Activated T-helper 17 cell treated with anti-CD3 and anti-CD28 coated beads, Interleukin-2, amount 50 U/mL, for 72 hours (primary cell): ENCODE results near the gene SF3B3. TPM values are rescaled to one million over a fixed set of nuclear protein-coding genes. Genes with fewer than 3 reads are reported as not detected.
"Not testable (repeated sequence)": the region's sequence is repeated elsewhere in the genome, so short reads cannot be mapped to it uniquely, and the experiment has no call there.

Experiments
- ATAC-seq: fragments of 150-1000 bp; cut with Tn5 transposase; replicated peaks from 2 replicates; pipeline ENCODE4 v1.10.0; 2021; ENCODE audit warnings: mild to moderate bottlenecking, moderate library complexity
- H3K27ac Mint-ChIP-seq: one replicate; pipeline ENCODE4 v1.8.0; 2022; ENCODE audit warnings: mixed read lengths
- H3K27me3 Mint-ChIP-seq: one replicate; pipeline ENCODE4 v1.8.0; 2022; ENCODE audit warnings: mixed read lengths
- H3K36me3 Mint-ChIP-seq: one replicate; pipeline ENCODE4 v1.8.0; 2022; ENCODE audit warnings: low read depth, mild to moderate bottlenecking, mixed read lengths
- H3K4me1 Mint-ChIP-seq: one replicate; pipeline ENCODE4 v1.8.0; 2022; ENCODE audit warnings: mixed read lengths
- H3K4me3 Mint-ChIP-seq: one replicate; pipeline ENCODE4 v1.8.0; 2022; ENCODE audit warnings: mild to moderate bottlenecking, mixed read lengths
- H3K9me3 Mint-ChIP-seq: one replicate; pipeline ENCODE4 v1.8.0; 2022; ENCODE audit warnings: mixed read lengths
- total RNA-seq, 2 donors: library from RNA; stranded (reverse); gene quantifications; one replicate each; pipeline ENCODE4 v1.2.3, GENCODE V29; 2022

The SF3B3 gene
- total RNA-seq, 2 donors from 2014 or later: 343 to 576 TPM

DNA sequence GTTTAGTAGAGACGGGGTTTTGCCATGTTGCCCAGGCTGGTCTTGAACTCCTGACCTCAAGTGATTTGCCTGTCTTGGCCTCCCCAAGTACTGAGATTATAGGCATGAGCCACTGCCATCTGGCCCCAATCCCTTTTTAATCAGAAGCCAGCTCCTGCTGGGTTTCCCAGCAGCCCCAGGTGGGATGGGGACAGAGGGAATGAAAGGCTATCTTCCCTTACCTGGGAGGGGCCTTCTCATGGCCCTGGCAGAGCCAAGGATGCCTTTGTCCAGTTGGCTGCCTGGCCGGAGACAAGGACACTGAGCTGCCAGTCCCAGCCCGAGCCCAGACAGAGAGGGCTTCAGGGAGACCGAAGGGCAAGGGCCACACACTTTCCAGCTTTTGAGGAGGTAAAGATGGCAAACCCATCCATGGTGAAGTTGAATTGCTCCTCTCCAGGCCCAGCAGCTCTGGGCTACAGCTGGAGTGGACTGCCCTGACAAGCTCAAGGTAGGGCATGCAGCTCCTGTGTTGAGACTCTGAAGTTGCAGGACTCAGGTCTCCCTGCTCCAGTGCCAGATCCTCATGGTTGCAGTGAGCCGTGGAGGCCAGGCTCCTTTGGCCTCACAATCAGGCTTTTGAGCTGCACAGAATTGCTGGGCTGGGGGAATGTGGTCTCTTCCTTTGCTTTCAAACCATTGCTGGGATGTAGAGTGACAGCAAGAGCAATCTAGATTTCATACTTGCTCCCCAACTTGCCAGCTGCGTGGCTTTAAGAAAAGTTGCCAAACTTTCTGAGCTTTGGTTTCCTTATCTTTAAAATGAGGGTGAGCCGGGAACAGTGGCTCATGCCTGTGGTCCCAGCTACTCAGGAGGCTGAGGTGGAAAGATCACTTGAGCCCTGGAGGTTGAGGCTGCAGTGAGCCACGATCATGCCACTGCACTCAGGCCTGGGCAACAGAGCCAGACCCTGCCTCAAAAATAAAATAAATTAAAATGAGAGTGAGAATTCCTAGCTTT lies 78.3 kb downstream of the SF3B3 start:
- no peak for ATAC-seq
- Mint-ChIP-seq H3K27me3 (peaks cover 10% of the 10 kb centered on the region), H3K4me3 (no peak overlapping the region), H3K36me3 (no peaks in the 10 kb centered on the region), H3K9me3 (no peaks in the 10 kb centered on the region), H3K4me1 (no peaks in the 10 kb centered on the region), H3K27ac (no peak overlapping the region)

GRCh38 chr16:70602831-70603230 lies 79.2 kb downstream of the SF3B3 start:
- Mint-ChIP-seq H3K9me3 (no peaks in the 10 kb centered on the region), H3K4me1 (no peaks in the 10 kb centered on the region), H3K4me3 (no peak overlapping the region), H3K27me3 (peaks cover 10% of the 10 kb centered on the region), H3K27ac (no peak overlapping the region), H3K36me3 (no peaks in the 10 kb centered on the region)
- no peak for ATAC-seq

- H3K27ac Mint-ChIP-seq: no peak overlapping the region
- H3K4me1 Mint-ChIP-seq: no peaks in the 10 kb centered on the region
- no peak for ATAC-seq
- no peak overlapping the region for H3K4me3 Mint-ChIP-seq
- H3K9me3 Mint-ChIP-seq: no peaks in the 10 kb centered on the region
- H3K27me3 Mint-ChIP-seq: peaks cover 10% of the 10 kb centered on the region
- H3K36me3 Mint-ChIP-seq: no peaks in the 10 kb centered on the region
Measured at GRCh38 chr16:70604407-70605282, 81.0 kb downstream of the SF3B3 start.

- Mint-ChIP-seq H3K27ac (no peak overlapping the region), H3K9me3 (no peaks in the 10 kb centered on the region), H3K27me3 (peaks cover 6% of the 10 kb centered on the region), H3K36me3 (no peaks in the 10 kb centered on the region), H3K4me3 (no peak overlapping the region), H3K4me1 (no peaks in the 10 kb centered on the region)
- no peak for ATAC-seq
Measured at GRCh38 chr16:70605283-70605657, 81.7 kb downstream of the SF3B3 start.

DNA sequence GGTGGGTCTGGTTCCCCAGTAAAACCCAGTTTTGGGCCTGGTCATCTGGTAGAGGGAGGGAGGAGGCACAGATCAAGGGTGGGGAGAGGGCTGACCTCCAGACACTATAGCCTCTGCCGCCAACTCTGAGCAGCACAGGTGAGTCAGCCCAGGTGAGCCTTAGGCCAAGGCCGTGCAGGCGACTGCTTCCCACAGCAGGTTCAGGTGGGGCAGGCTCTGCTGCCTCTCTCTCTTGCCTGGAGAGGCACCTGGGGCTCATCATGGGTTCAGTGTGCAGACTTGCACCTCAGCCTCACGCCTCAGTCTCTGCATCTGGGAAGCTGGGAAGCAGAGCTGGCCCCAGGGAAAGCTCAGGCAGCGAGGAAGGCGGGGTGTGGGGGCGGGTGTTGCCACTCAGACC lies 84.9 kb downstream of the SF3B3 start:
- Mint-ChIP-seq H3K27ac (no peak overlapping the region), H3K4me3 (no peak overlapping the region), H3K36me3 (no peaks in the 10 kb centered on the region), H3K4me1 (no peaks in the 10 kb centered on the region), H3K9me3 (no peaks in the 10 kb centered on the region), H3K27me3 (no peaks in the 10 kb centered on the region)
- ATAC-seq: no peak

- Mint-ChIP-seq H3K9me3 (no peaks in the 10 kb centered on the region), H3K4me1 (no peaks in the 10 kb centered on the region)
Measured at GRCh38 chr16:70610273-70611223, 86.9 kb downstream of the SF3B3 start.

GRCh38 chr16:70611224-70611598 lies 87.6 kb downstream of the SF3B3 start:
- Mint-ChIP-seq H3K27ac (no peak overlapping the region), H3K4me1 (no peaks in the 10 kb centered on the region), H3K9me3 (no peaks in the 10 kb centered on the region), H3K27me3 (no peaks in the 10 kb centered on the region), H3K36me3 (no peaks in the 10 kb centered on the region), H3K4me3 (no peak overlapping the region)
- no peak for ATAC-seq

More at GRCh38 chr16:70610273-70611223, 86.9 kb downstream of the SF3B3 start:
- Mint-ChIP-seq H3K27me3 (no peaks in the 10 kb centered on the region), H3K36me3 (no peaks in the 10 kb centered on the region), H3K4me3 (no peak overlapping the region), H3K27ac (no peak overlapping the region)
- ATAC-seq: no peak

DNA sequence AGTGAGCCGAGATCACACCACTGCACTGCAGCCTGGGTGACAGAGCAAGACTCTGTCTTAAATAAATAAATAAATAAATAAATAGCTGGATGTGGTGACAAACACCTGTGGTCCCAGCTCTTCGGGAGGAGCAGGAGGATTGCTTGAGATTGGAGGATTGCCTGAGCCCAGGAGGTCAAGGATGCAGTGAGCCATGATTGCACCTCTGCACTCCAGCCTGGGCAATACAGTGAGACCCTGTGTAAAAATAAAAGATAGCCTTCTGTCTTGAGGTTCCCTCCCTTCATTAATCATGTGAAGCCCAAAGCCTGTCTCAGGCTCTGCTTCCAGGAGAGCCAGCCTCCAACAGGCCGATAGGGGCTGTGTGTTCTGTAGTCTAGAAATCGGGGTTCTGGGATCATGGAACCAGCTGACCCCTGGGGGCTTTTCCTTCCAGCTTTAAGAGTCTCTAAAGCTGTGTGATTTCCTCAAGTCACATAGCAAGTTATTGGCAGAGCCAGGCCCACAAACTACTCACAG lies 88.2 kb downstream of the SF3B3 start:
- no peak overlapping the region for H3K4me3 Mint-ChIP-seq
- no peak for ATAC-seq
- no peak overlapping the region for H3K27ac Mint-ChIP-seq
- no peaks in the 10 kb centered on the region for H3K9me3 Mint-ChIP-seq
- H3K36me3 Mint-ChIP-seq: no peaks in the 10 kb centered on the region
- H3K27me3 Mint-ChIP-seq: no peaks in the 10 kb centered on the region
- no peaks in the 10 kb centered on the region for H3K4me1 Mint-ChIP-seq

- no peak for ATAC-seq
- no peak overlapping the region for H3K27ac Mint-ChIP-seq
- H3K4me1 Mint-ChIP-seq: no peaks in the 10 kb centered on the region
- H3K27me3 Mint-ChIP-seq: no peaks in the 10 kb centered on the region
- no peak overlapping the region for H3K4me3 Mint-ChIP-seq
- H3K36me3 Mint-ChIP-seq: no peaks in the 10 kb centered on the region
- no peaks in the 10 kb centered on the region for H3K9me3 Mint-ChIP-seq
Measured at GRCh38 chr16:70612931-70613330, 89.3 kb downstream of the SF3B3 start.

DNA sequence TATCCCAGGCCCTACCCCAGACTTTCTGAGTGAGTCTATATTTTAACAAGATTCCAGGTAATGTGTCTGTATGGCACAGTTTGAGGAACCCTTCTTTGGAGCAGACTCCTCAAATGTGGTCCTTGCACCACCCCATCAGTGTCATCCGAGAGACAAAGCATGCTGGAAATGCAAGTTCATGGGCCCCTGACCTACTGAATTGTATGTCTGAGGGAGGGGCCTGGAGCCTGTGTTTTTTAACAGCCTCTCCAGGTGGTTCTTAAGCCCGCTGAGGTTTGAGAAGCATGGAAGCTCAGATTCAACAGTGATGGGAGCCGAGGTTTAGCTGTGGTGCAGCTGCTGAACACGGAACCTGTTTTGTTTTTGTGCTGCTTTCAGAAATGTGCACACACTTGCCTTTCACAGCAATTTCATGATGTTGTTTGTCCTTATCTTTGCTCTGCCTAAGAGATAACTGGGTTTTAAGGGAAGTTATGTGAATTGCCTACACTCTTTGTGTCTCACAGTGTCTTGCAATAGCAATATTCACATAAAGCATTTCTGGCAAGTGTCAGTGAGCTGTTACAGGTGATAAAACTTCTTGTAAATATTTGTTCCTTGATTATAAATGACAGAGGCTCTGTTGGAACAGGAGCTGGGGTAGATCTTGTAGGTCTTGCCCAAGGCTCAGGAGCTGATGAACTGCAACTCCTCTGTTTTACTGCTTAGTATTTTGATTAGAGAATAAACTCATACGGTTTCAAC lies 90.8 kb downstream of the SF3B3 start:
- Mint-ChIP-seq H3K4me3 (no peak overlapping the region), H3K27ac (no peak overlapping the region), H3K36me3 (no peaks in the 10 kb centered on the region), H3K9me3 (no peaks in the 10 kb centered on the region), H3K27me3 (no peaks in the 10 kb centered on the region), H3K4me1 (no peaks in the 10 kb centered on the region)
- ATAC-seq: no peak

GRCh38 chr16:70615945-70616344 lies 92.3 kb downstream of the SF3B3 start:
- peaks cover 4% of the 10 kb centered on the region for H3K27me3 Mint-ChIP-seq
- no peak overlapping the region for H3K27ac Mint-ChIP-seq
- ATAC-seq: no peak
- no peak overlapping the region for H3K4me3 Mint-ChIP-seq
- H3K36me3 Mint-ChIP-seq: no peaks in the 10 kb centered on the region
- H3K4me1 Mint-ChIP-seq: no peaks in the 10 kb centered on the region
- H3K9me3 Mint-ChIP-seq: no peaks in the 10 kb centered on the region

- not testable (repeated sequence) for H3K27me3 Mint-ChIP-seq, H3K4me3 Mint-ChIP-seq, ATAC-seq, H3K36me3 Mint-ChIP-seq, H3K9me3 Mint-ChIP-seq, H3K4me1 Mint-ChIP-seq, H3K27ac Mint-ChIP-seq
Measured at GRCh38 chr16:70621864-70622263, 98.2 kb downstream of the SF3B3 start.
